H1 (cell line): ENCODE results near the gene ZFP37. TPM values are rescaled to one million over a fixed set of nuclear protein-coding genes. Genes with fewer than 3 reads are reported as not detected.
A peak's percentile ranks its signal among the peaks of the same experiment; 100 is the strongest.
"Not testable (repeated sequence)": the region's sequence is repeated elsewhere in the genome, so short reads cannot be mapped to it uniquely, and the experiment has no call there.

Source experiments
- CTCF ChIA-PET: fragments of 300-600 bp; sonication (Branson Sonifier 250); formaldehyde crosslinking; loops from one replicate; lab custom pipeline; 2021; ENCODE audit not compliant: partially characterized antibody; lab: Charles Lee
- POLR2A ChIA-PET: fragments of 300-600 bp; sonication (Branson Sonifier 250); formaldehyde crosslinking; loops from one replicate; lab custom pipeline; 2021; ENCODE audit warnings: inconsistent platforms; ENCODE audit not compliant: partially characterized antibody; lab: Charles Lee
- DNase-seq, 2 experiments: peaks; one replicate each; pipeline versions ENCODE4 v3.0.0 to v3.0.0-alpha.2; 2010 to 2022; ENCODE audit warnings: low spot score in 2 of 2, low read depth in 1 of 2, mixed read lengths in 1 of 2
- FAIRE-seq: peaks from 2 replicates; lab custom pipeline; 2011; peaks lifted over from hg19 to GRCh38; lab: Jason Lieb, UNC
- H2AFZ ChIP-seq: 2 replicates; pipeline ENCODE4 v1.8.1; 2012; ENCODE audit warnings: low read length, inconsistent platforms
- H2AK5ac ChIP-seq: 2 replicates; pipeline ENCODE4 v1.6.1; 2013; ENCODE audit warnings: low read depth, low read length
- H2BK120ac ChIP-seq: replicated peaks from 2 replicates; pipeline ENCODE3; 2013; ENCODE audit warnings: low read depth, low read length, inconsistent platforms
- H2BK12ac ChIP-seq: 2 replicates; pipeline ENCODE4 v1.6.1; 2013; ENCODE audit warnings: low read depth, low read length
- H2BK15ac ChIP-seq: 2 replicates; pipeline ENCODE4 v1.6.1; 2013; ENCODE audit warnings: low read length
- H2BK20ac ChIP-seq: 2 replicates; pipeline ENCODE4 v1.6.1; 2013; ENCODE audit warnings: low read length
- H2BK5ac ChIP-seq: 2 replicates; pipeline ENCODE4 v1.6.1; 2013; ENCODE audit warnings: low read depth, low read length
- H3K14ac ChIP-seq: 2 replicates; pipeline ENCODE4 v1.6.1; 2013; ENCODE audit warnings: inconsistent platforms; ENCODE audit not compliant: insufficient read length
- H3K18ac ChIP-seq: 2 replicates; pipeline ENCODE4 v1.6.1; 2013; ENCODE audit warnings: low read length; ENCODE audit errors: extremely low read depth
- H3K23ac ChIP-seq: 2 replicates; pipeline ENCODE4 v1.6.1; 2013; ENCODE audit warnings: inconsistent platforms; ENCODE audit not compliant: insufficient read length
- H3K23me2 ChIP-seq: 2 replicates; pipeline ENCODE4 v1.6.1; 2013; ENCODE audit warnings: low read depth, low read length
- H3K27ac ChIP-seq: 2 replicates; pipeline ENCODE4 v1.6.1; 2011; ENCODE audit warnings: low read depth, low read length, inconsistent platforms
- H3K27me3 ChIP-seq, 4 experiments: replicated peaks in 1 of 4; 1 replicate in 1 of 4; 2 replicates in 3 of 4; pipeline versions ENCODE4 v1.6.1 to v1.8.1; 2011 to 2013; ENCODE audit warnings: low read length in 3 of 4, mild to moderate bottlenecking in 3 of 4, inconsistent platforms in 2 of 4, mixed read lengths in 2 of 4, moderate library complexity in 1 of 4; ENCODE audit not compliant: control insufficient read depth in 3 of 4, insufficient read depth in 3 of 4; ENCODE audit errors: extremely low read depth in 1 of 4
- H3K36me3 ChIP-seq, 4 experiments: 2 replicates each; pipeline versions ENCODE4 v1.6.1 to v1.8.1; 2011 to 2013; ENCODE audit warnings: mild to moderate bottlenecking in 4 of 4, low read length in 3 of 4, moderate library complexity in 2 of 4, control low read depth in 1 of 4, inconsistent platforms in 1 of 4; ENCODE audit not compliant: insufficient read depth in 4 of 4, control insufficient read depth in 2 of 4
- H3K4ac ChIP-seq: replicated peaks from 2 replicates; pipeline ENCODE3; 2013; ENCODE audit warnings: low read length, low read depth, mixed read lengths, inconsistent platforms; ENCODE audit not compliant: insufficient read length
- H3K4me1 ChIP-seq, 4 experiments: replicated peaks in 1 of 4; 1 replicate in 1 of 4; 2 replicates in 3 of 4; pipeline versions ENCODE4 v1.6.1 to v1.8.1; 2011 to 2013; ENCODE audit warnings: low read length in 3 of 4, inconsistent platforms in 2 of 4, mixed read lengths in 1 of 4; ENCODE audit not compliant: insufficient read depth in 4 of 4, control insufficient read depth in 3 of 4
- H3K4me2 ChIP-seq, 2 experiments: 2 replicates each; pipeline versions ENCODE4 v1.6.1 to v1.8.1; 2011 to 2013; ENCODE audit warnings: low read depth in 2 of 2, low read length in 2 of 2, control low read depth in 1 of 2, inconsistent platforms in 1 of 2, mild to moderate bottlenecking in 1 of 2; ENCODE audit not compliant: insufficient read depth in 1 of 2
- H3K4me3 ChIP-seq, 4 experiments: fragments of 200-600, 300-600 bp in 1 of 4; sonication (generic), shearing (Covaris generic), sonication (Bioruptor Twin) in 1 of 4; 2 replicates each; pipeline versions ENCODE4 v1.5.1 to v1.8.1; 2011 to 2016; ENCODE audit warnings: low read length in 4 of 4, low read depth in 3 of 4, control low read depth in 2 of 4, inconsistent platforms in 2 of 4, mild to moderate bottlenecking in 2 of 4, mixed read lengths in 1 of 4, moderate library complexity in 1 of 4; ENCODE audit not compliant: insufficient read depth in 2 of 4; ENCODE audit errors: extremely low read depth in 1 of 4
- H3K56ac ChIP-seq: replicated peaks from 2 replicates; pipeline ENCODE3; 2013; ENCODE audit warnings: low read depth, mild to moderate bottlenecking, mixed read lengths, low read length, inconsistent platforms; ENCODE audit not compliant: insufficient read length
- H3K79me1 ChIP-seq: 2 replicates; pipeline ENCODE4 v1.6.1; 2013; ENCODE audit warnings: low read depth, low read length, control low read depth
- H3K79me2 ChIP-seq, 2 experiments: 2 replicates each; pipeline versions ENCODE4 v1.6.1 to v1.8.1; 2012 to 2013; ENCODE audit warnings: low read length in 2 of 2, mild to moderate bottlenecking in 2 of 2, inconsistent platforms in 1 of 2; ENCODE audit not compliant: insufficient read depth in 2 of 2, control insufficient read depth in 1 of 2
- H3K9ac ChIP-seq, 4 experiments: replicated peaks in 1 of 4; 1 replicate in 1 of 4; 2 replicates in 3 of 4; pipeline versions ENCODE4 v1.6.1 to v1.8.1; 2011 to 2013; ENCODE audit warnings: low read depth in 3 of 4, low read length in 3 of 4, control low read depth in 2 of 4, mild to moderate bottlenecking in 2 of 4, moderate library complexity in 2 of 4, inconsistent platforms in 1 of 4; ENCODE audit errors: extremely low read depth in 1 of 4
- H3K9me3 ChIP-seq, 2 experiments: 2 replicates each; pipeline versions ENCODE4 v1.6.1 to v1.8.1; 2012 to 2013; ENCODE audit warnings: mild to moderate bottlenecking in 2 of 2, moderate library complexity in 2 of 2, control low read depth in 1 of 2, inconsistent platforms in 1 of 2, low read depth in 1 of 2, low read length in 1 of 2, mixed read lengths in 1 of 2; ENCODE audit not compliant: insufficient read depth in 2 of 2
- H4K20me1 ChIP-seq, 2 experiments: replicated peaks in 1 of 2; 2 replicates each; pipeline versions ENCODE3 to v1.8.1; 2011 to 2013; ENCODE audit warnings: inconsistent platforms in 2 of 2, low read length in 2 of 2, mild to moderate bottlenecking in 1 of 2; ENCODE audit not compliant: insufficient read depth in 2 of 2, control insufficient read depth in 1 of 2
- H4K5ac ChIP-seq: 2 replicates; pipeline ENCODE4 v1.6.1; 2013; ENCODE audit warnings: low read length, low read depth, mixed read lengths, inconsistent platforms; ENCODE audit not compliant: insufficient read length
- H4K8ac ChIP-seq: 2 replicates; pipeline ENCODE4 v1.8.0; 2013; ENCODE audit warnings: mild to moderate bottlenecking, moderate library complexity, low read length, inconsistent platforms; ENCODE audit not compliant: insufficient read depth; ENCODE audit errors: extremely low read depth
- H4K91ac ChIP-seq: replicated peaks from 2 replicates; pipeline ENCODE3; 2013; ENCODE audit warnings: low read length, mixed read lengths, inconsistent platforms; ENCODE audit not compliant: insufficient read length
- WGBS, 2 experiments: shearing (Covaris generic) in 1 of 2; methylation state at CpG; one replicate each; pipeline versions ENCODE4 v1.1.6 to v1.1.7; 2013 to 2015; ENCODE audit warnings: low lambda C conversion rate in 2 of 2, mixed read lengths in 2 of 2, inconsistent platforms in 1 of 2, low coverage in 1 of 2, missing lambda C conversion rate in 1 of 2; ENCODE audit not compliant: insufficient replicate concordance in 2 of 2, insufficient coverage in 1 of 2, insufficient read length in 1 of 2; ENCODE audit errors: extremely low coverage in 1 of 2, missing lambda C conversion rate in 1 of 2; 5-methylcytosine and 5-hydroxymethylcytosine counted together
- polyA plus RNA-seq, 7 experiments: library from polyadenylated mRNA; depleted of rRNA in 3 of 7; stranded (reverse) in 5 of 7; unstranded in 2 of 7; fragments of >200 nt in 5 of 7; fragments of 200-250 nt in 2 of 7; gene quantifications; 1 replicate in 5 of 7; 2 replicates in 1 of 7; 4 replicates in 1 of 7; pipeline versions ENCODE4 v1.2.1 to v1.2.3, GENCODE V29; 2011 to 2013; ENCODE audit warnings: missing spikeins in 2 of 7, mixed read lengths in 2 of 7
- total RNA-seq: library from RNA; stranded (reverse); fragmentation: NEBNext Ultra II Directional; extraction: Animal tissue kit (Norgen Biotek cat#: 25700); gene quantifications from 2 replicates; pipeline ENCODE4 v1.2.1, GENCODE V29; 2021

ZFP37 gene
- total and polyA plus RNA-seq, 2 of the 8 experiments (the other 6 are each of a cell fraction or from before 2014, with no cell fraction given) = 0.38 to 5.1 TPM

DNA sequence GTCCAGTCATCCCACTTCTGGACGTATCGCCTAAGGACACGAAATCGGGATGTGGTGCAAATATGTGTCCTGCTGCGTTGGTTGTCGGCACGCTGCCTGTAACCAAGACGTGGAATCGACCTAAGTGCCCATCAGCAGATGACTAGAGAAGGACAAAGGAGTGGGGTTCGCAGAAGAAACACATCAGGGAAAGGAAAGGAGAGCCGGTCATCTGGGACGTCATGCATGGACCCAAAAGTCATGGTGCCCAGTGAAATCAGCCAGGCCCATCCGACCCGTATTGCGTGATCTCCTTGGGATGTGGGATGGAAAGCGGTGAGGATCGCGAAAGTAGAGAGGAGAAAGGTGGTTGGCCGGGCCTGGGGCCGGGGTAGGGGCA is 6.4 kb upstream of the ZFP37 start:
- 86% methylated on average over 11 of the region's 20 CpGs; no CpG with 5 or more reads in 1 of the 2 experiments for WGBS, 2 experiments
- H3K27ac ChIP-seq, H2AK5ac ChIP-seq, H2BK20ac ChIP-seq, H4K5ac ChIP-seq, H4K20me1 ChIP-seq, H3K4me2 ChIP-seq, H3K23ac ChIP-seq, H2AFZ ChIP-seq, H3K4me1 ChIP-seq, H4K91ac ChIP-seq, H3K9ac ChIP-seq, H3K79me2 ChIP-seq, H2BK15ac ChIP-seq, H4K8ac ChIP-seq, H2BK120ac ChIP-seq, H3K18ac ChIP-seq, CTCF ChIA-PET, H2BK12ac ChIP-seq, H3K23me2 ChIP-seq, H3K4ac ChIP-seq, H3K36me3 ChIP-seq, POLR2A ChIA-PET, H3K79me1 ChIP-seq, H3K56ac ChIP-seq, H2BK5ac ChIP-seq, FAIRE-seq, H3K14ac ChIP-seq, H3K4me3 ChIP-seq: not testable (repeated sequence)
- DNase-seq = peak in 1 of 2 experiments; percentile 45
- Histone ChIP-seq H3K27me3 (peaks cover 37 to 44% (median 42%) of the 10 kb centered on the region in 4 experiments), H3K9me3 (peaks cover 0 to 21% of the 10 kb centered on the region in 2 experiments; a peak in 2 of 4 replicates)

DNA sequence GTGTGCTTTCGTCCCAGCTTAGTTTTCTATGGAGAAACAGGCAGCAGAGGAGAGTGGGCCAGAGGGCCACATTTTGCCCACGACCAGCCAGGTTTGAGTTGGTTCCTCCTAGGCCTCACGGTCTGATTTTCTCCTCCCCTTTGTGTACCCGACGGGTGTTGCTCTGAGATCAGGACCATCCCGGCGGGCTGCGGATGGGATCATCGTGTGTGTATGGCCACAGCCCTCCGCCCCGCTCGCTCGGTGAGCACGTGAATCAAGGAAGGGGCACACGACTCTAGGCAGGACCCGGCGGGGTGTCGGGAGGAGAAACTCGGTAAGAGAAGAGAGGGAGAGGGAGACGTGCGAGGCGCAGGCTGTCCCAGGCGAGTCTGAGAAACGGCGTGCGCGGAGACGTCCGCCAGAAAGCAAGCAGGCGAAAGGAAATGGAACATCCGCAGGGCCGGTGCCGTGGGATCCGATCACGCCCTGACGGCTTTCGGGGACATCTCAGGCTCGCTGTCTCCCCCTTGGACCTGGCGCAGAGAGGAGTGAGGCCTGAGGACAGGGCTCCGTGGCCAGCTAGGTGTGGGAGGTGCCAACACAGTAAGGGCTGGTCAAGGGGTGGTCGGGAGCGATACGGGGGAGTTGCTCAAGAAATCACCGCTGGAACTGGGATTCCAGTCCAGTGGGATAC is 5.9 kb upstream of the ZFP37 start:
- H4K5ac ChIP-seq, H4K8ac ChIP-seq, H3K79me2 ChIP-seq, FAIRE-seq, H3K27ac ChIP-seq, H3K56ac ChIP-seq, CTCF ChIA-PET, H2BK120ac ChIP-seq, H2BK15ac ChIP-seq, H2AFZ ChIP-seq, H3K4me1 ChIP-seq, H3K23ac ChIP-seq, H3K4me3 ChIP-seq, H3K4me2 ChIP-seq, H4K91ac ChIP-seq, H2AK5ac ChIP-seq, H3K4ac ChIP-seq, H4K20me1 ChIP-seq, H2BK12ac ChIP-seq, H3K23me2 ChIP-seq, POLR2A ChIA-PET, H3K36me3 ChIP-seq, H3K18ac ChIP-seq, H3K79me1 ChIP-seq, H3K14ac ChIP-seq, H3K9ac ChIP-seq, H2BK5ac ChIP-seq, H2BK20ac ChIP-seq: not testable (repeated sequence)
- 73% methylated on average over 25 of the region's 44 CpGs; no CpG with 5 or more reads in 1 of the 2 experiments for WGBS, 2 experiments
- Histone ChIP-seq H3K27me3 (peaks cover 39 to 48% (median 45%) of the 10 kb centered on the region in 4 experiments), H3K9me3 (peaks cover 0 to 22% of the 10 kb centered on the region in 2 experiments; a peak in 2 of 4 replicates)
- peak in 1 of 2 experiments; percentile 44 for DNase-seq
